22Rv1 (cell line): Measurements from ENCODE around the gene CTU2.
A peak's percentile ranks its signal among the peaks of the same experiment; 100 is the strongest.

ENCODE experiments used
- H3K27ac ChIP-seq: fragments of 450-650 bp; 2 replicates; pipeline ENCODE4 v1.5.1; 2017
- ZFX ChIP-seq: fragments of 450-650 bp; IDR thresholded peaks from 2 replicates; pipeline ENCODE4 v1.6.1; 2017; ENCODE audit warnings: antibody characterized with exemption, borderline replicate concordance
- TF ChIP-seq, protein P1 (sequence below): fragments of 450-650 bp; IDR thresholded peaks from 2 replicates; pipeline ENCODE4 v1.5.1; 2017; ENCODE audit warnings: mild to moderate bottlenecking

Gene CTU2

DNA sequence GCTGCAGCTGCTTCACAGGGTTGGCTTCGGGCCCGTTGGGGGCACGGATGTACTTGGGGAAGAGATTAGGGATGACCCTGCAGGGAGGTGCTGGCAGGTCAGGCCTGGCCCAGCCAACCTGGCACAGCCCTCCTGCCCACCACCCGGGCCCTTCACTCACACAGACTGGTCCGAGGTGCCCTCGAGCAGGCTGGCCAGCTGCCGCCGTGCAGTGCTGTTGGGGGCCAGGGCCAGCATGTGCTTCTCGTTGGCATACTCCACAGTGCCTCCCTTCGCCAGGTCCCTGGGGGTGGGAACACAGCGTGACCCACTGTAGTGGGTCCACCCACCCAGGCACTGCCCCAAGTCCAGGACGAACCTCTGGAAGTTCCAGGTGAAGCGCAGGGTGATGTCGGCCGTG, 9.9 kb downstream of the CTU2 start:
- no peak overlapping the region for H3K27ac ChIP-seq
- TF ChIP-seq, protein P1, sequence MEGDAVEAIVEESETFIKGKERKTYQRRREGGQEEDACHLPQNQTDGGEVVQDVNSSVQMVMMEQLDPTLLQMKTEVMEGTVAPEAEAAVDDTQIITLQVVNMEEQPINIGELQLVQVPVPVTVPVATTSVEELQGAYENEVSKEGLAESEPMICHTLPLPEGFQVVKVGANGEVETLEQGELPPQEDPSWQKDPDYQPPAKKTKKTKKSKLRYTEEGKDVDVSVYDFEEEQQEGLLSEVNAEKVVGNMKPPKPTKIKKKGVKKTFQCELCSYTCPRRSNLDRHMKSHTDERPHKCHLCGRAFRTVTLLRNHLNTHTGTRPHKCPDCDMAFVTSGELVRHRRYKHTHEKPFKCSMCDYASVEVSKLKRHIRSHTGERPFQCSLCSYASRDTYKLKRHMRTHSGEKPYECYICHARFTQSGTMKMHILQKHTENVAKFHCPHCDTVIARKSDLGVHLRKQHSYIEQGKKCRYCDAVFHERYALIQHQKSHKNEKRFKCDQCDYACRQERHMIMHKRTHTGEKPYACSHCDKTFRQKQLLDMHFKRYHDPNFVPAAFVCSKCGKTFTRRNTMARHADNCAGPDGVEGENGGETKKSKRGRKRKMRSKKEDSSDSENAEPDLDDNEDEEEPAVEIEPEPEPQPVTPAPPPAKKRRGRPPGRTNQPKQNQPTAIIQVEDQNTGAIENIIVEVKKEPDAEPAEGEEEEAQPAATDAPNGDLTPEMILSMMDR = no peak
- no peak for TF ChIP-seq ZFX

DNA sequence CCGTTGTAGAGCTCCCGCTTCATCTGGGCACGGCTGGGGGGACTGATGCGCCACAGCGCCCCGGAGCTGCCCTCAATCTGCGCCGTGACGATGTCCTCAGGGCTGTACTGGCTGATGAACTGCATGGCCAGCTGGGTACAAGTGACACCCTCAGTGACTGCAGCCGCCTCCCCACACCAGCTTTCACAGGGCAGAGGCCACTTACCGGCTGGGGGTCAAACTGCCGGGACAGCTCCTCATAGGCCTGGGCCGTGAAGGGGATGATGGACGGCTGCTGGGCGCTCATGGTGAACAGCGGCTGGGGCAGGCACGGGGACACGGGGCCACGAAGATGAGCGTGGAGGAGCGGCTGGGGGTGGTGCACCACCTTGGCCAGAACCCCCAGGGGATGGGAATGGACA, 10.3 kb downstream of the CTU2 start:
- no peak overlapping the region for H3K27ac ChIP-seq
- TF ChIP-seq ZFX = no peak
- TF ChIP-seq, protein P1 = no peak

DNA sequence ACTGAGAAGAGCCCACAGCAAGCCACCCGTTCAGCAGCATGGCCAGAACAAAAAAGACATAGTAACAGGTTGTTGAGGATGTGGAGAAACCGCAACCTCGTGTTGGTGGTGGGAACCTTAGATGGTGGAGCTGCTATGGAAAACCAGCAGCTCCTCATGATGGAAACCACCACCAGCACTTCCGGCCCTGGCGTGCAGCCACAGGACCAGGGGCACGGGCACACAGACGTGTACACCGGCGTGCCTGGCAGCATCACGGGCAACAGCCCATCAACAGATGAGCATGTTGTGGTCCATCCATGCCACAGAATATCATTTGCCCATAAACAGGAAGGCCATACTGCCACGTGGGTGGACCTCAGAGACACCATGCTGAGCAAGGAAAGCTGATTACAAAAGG, 11.9 kb downstream of the CTU2 start:
- no peak for TF ChIP-seq ZFX
- TF ChIP-seq, protein P1 = no peak
- H3K27ac ChIP-seq = peak overlapping the region; percentile 12; the same call in 1 of the 2 replicates

DNA sequence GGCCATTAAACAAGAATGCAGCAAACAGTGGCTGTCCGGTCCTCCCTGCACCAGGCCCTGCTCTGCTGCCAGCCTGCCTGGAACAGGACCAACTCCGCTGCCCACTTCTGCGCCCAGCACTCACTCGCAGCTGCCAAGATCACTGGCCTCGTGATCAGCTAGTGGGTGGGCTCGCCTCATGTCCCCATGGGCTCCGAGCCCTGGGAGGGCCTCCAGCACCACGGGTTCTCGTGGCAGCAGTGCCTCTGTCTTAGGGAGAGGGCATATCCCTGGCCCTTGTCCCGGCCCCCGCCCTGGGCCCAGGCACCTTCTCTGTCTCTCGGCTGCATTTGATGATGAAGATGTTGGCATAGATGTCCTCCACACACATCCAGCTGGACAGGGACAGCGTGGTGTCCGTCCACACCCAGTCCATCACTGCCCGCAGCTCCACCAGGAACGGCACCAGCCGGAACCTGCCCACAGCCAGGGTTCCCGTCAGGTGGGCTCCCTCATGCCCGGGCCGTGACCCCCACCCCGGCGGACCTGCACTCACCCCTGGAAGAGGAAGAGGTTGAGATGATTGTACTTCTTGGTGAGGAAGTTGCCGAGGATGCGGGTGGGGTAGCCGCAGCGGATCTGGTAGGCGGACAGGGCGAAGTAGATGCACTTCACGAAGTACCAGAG, 13.1 kb downstream of the CTU2 start:
- no peak for TF ChIP-seq ZFX
- TF ChIP-seq, protein P1 = no peak
- H3K27ac ChIP-seq = no peak overlapping the region

DNA sequence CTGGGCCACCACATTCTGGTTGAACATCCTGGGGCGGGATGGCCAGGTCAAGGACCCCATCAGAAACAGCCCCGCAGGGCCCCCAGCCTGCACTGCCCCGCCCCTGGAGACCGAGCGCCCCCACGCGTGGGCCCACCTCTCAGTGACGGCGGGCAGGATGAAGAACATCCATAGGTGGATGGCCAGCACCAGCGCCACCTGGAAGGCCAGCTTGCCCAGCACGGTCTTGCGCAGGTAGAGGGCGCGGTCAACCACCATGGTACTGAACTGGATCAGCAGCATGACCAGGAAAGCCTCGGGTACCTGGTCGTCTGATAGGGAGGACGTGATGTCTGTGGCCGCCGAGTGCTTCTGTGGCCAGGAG, 13.6 kb downstream of the CTU2 start:
- H3K27ac ChIP-seq = no peak overlapping the region
- no peak for TF ChIP-seq ZFX

DNA sequence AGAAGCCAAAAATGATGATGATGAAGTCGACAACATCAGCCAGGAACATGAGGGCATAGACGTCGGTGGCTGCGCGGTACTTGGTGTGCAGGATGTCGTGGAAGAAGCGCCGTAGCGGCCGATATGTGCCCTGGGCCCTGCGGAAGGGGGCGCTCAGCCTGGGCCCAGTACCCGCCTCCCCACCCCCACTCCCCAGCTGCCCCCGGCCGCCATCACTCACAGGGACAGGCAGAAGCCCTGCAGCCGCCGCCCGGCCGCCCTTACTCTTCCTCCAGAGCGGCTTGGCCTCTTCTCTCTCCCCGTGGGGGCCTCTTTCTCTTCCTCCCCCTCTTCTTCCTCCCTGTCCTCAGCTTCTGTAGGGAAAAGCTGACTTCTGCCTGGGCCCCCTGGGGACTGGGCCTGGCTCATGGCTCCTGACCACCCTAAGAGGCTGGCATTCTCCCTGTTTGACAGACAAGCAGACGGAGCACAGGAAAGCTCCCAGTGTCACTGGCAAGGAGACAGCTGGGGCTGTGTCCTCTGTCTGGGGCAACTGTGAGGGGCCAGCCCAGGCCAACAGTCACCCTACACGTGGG, 14.2 kb downstream of the CTU2 start:
- H3K27ac ChIP-seq = no peak overlapping the region
- TF ChIP-seq, protein P1 = no peak
- no peak for TF ChIP-seq ZFX

DNA sequence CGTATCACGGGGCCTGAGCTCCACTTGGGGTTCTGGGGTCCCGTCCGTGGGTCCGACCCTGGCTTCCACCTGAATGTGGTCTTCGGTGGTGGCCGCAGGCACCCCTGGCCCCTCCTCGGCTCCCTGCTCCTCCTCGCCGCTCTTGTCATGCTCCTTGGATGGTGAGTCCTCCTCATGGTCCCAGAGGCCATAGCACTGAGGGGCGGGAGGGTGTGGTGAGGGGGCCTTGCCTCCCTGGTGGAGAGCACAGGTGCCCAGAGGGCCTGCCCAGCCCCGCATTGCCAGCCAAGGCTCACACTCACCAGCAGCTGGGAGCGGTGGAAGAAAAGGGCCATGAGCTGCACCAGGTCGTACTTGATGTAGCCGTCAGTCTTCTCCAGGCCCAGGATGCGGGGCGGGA, 14.9 kb downstream of the CTU2 start:
- no peak for TF ChIP-seq ZFX
- TF ChIP-seq, protein P1 = no peak

More for the DNA sequence above, 14.9 kb downstream of the CTU2 start:
- H3K27ac ChIP-seq = no peak overlapping the region
